ENCODE measurements around the gene APBA2.
"Not testable (repeated sequence)": the region's sequence is repeated elsewhere in the genome, so short reads cannot be mapped to it uniquely, and the experiment has no call there.

The APBA2 gene

GRCh38 chr15:28887339-28888174 is 1.8 kb downstream of the APBA2 start:
- Histone ChIP-seq H2AFZ (ENCODE audit: low read depth, low read length) (no peak overlapping the region), H3K4me3 (ENCODE audit: low read length) (no peak overlapping the region), H3K4me1 (ENCODE audit: low read length) (peaks cover 4% of the 10 kb centered on the region), H3K36me3 (replicated peaks; ENCODE audit: low read depth, low read length) (no peaks in the 10 kb centered on the region), H3K27me3 (ENCODE audit: low read depth, low read length) (no peaks in the 10 kb centered on the region), H3K79me2 (ENCODE audit: low read length) (no peaks in the 10 kb centered on the region), H3K9ac (ENCODE audit: low read length) (no peak overlapping the region), H3K9me3 (ENCODE audit: insufficient read depth, low read length) (no peaks in the 10 kb centered on the region), H4K20me1 (ENCODE audit: insufficient read depth, low read length) (no peaks in the 10 kb centered on the region), H3K4me2 (ENCODE audit: low read length) (no peak overlapping the region), H3K27ac (ENCODE audit: low read length) (no peak overlapping the region)
- no peak for TF ChIP-seq EZH2phosphoT487 (IDR thresholded peaks at IDR 0.05; ENCODE audit: low read depth)
- no peak for TF ChIP-seq CTCF (IDR thresholded peaks at IDR 0.05; ENCODE audit: low read depth, low read length)

GRCh38 chr15:28888302-28888894 is 2.6 kb downstream of the APBA2 start:
- no peak for TF ChIP-seq CTCF (IDR thresholded peaks at IDR 0.05; ENCODE audit: low read depth, low read length)
- no peak for TF ChIP-seq EZH2phosphoT487 (IDR thresholded peaks at IDR 0.05; ENCODE audit: low read depth)
- H4K20me1 ChIP-seq (ENCODE audit: insufficient read depth, low read length), result no peaks in the 10 kb centered on the region
- no peaks in the 10 kb centered on the region for H3K36me3 ChIP-seq (replicated peaks; ENCODE audit: low read depth, low read length)
- H3K4me2 ChIP-seq (ENCODE audit: low read length), result no peak overlapping the region
- H3K9ac ChIP-seq (ENCODE audit: low read length), result no peak overlapping the region
- no peak overlapping the region for H3K27ac ChIP-seq (ENCODE audit: low read length)
- peaks cover under 1% of the 10 kb centered on the region for H3K4me1 ChIP-seq (ENCODE audit: low read length)
- H3K27me3 ChIP-seq (ENCODE audit: low read depth, low read length), result no peaks in the 10 kb centered on the region
- no peak overlapping the region for H2AFZ ChIP-seq (ENCODE audit: low read depth, low read length)
- no peaks in the 10 kb centered on the region for H3K9me3 ChIP-seq (ENCODE audit: insufficient read depth, low read length)
- H3K4me3 ChIP-seq (ENCODE audit: low read length), result no peak overlapping the region
- no peaks in the 10 kb centered on the region for H3K79me2 ChIP-seq (ENCODE audit: low read length)

- H3K79me2 ChIP-seq (ENCODE audit: low read length), result no peaks in the 10 kb centered on the region
- no peak overlapping the region for H2AFZ ChIP-seq (ENCODE audit: low read depth, low read length)
- H3K4me2 ChIP-seq (ENCODE audit: low read length), result no peak overlapping the region
- no peak for TF ChIP-seq CTCF (IDR thresholded peaks at IDR 0.05; ENCODE audit: low read depth, low read length)
- no peak for TF ChIP-seq EZH2phosphoT487 (IDR thresholded peaks at IDR 0.05; ENCODE audit: low read depth)
- H3K36me3 ChIP-seq (replicated peaks; ENCODE audit: low read depth, low read length), result no peaks in the 10 kb centered on the region
- no peaks in the 10 kb centered on the region for H3K27me3 ChIP-seq (ENCODE audit: low read depth, low read length)
- H3K9ac ChIP-seq (ENCODE audit: low read length), result no peak overlapping the region
- H3K9me3 ChIP-seq (ENCODE audit: insufficient read depth, low read length), result no peaks in the 10 kb centered on the region
- H3K27ac ChIP-seq (ENCODE audit: low read length), result no peak overlapping the region
- no peaks in the 10 kb centered on the region for H3K4me1 ChIP-seq (ENCODE audit: low read length)
- H4K20me1 ChIP-seq (ENCODE audit: insufficient read depth, low read length), result no peaks in the 10 kb centered on the region
- H3K4me3 ChIP-seq (ENCODE audit: low read length), result no peak overlapping the region
These were observed 3.1 kb downstream of the APBA2 start for GRCh38 chr15:28888900-28889299.

- Histone ChIP-seq H3K9ac (ENCODE audit: low read length) (no peak overlapping the region), H3K27me3 (ENCODE audit: low read depth, low read length) (no peaks in the 10 kb centered on the region), H3K79me2 (ENCODE audit: low read length) (no peaks in the 10 kb centered on the region), H3K9me3 (ENCODE audit: insufficient read depth, low read length) (no peaks in the 10 kb centered on the region), H3K4me2 (ENCODE audit: low read length) (no peak overlapping the region), H3K4me1 (ENCODE audit: low read length) (no peaks in the 10 kb centered on the region), H3K36me3 (replicated peaks; ENCODE audit: low read depth, low read length) (no peaks in the 10 kb centered on the region), H2AFZ (ENCODE audit: low read depth, low read length) (no peak overlapping the region), H4K20me1 (ENCODE audit: insufficient read depth, low read length) (no peaks in the 10 kb centered on the region), H3K4me3 (ENCODE audit: low read length) (no peak overlapping the region), H3K27ac (ENCODE audit: low read length) (no peak overlapping the region)
- TF ChIP-seq CTCF (IDR thresholded peaks at IDR 0.05; ENCODE audit: low read depth, low read length) (no peak), EZH2phosphoT487 (IDR thresholded peaks at IDR 0.05; ENCODE audit: low read depth) (no peak)
These were observed 3.6 kb downstream of the APBA2 start for GRCh38 chr15:28889346-28889745.

GRCh38 chr15:28889871-28890270 is 4.1 kb downstream of the APBA2 start:
- H3K4me2 ChIP-seq (ENCODE audit: low read length); H3K4me3 ChIP-seq (ENCODE audit: low read length); H3K27me3 ChIP-seq (ENCODE audit: low read depth, low read length); H3K9ac ChIP-seq (ENCODE audit: low read length); H4K20me1 ChIP-seq (ENCODE audit: insufficient read depth, low read length); H3K79me2 ChIP-seq (ENCODE audit: low read length); H3K36me3 ChIP-seq (replicated peaks; ENCODE audit: low read depth, low read length); H2AFZ ChIP-seq (ENCODE audit: low read depth, low read length); H3K9me3 ChIP-seq (ENCODE audit: insufficient read depth, low read length); H3K27ac ChIP-seq (ENCODE audit: low read length); H3K4me1 ChIP-seq (ENCODE audit: low read length): not testable (repeated sequence)

- H4K20me1 ChIP-seq (ENCODE audit: insufficient read depth, low read length); H3K9ac ChIP-seq (ENCODE audit: low read length); H3K4me1 ChIP-seq (ENCODE audit: low read length); H3K27ac ChIP-seq (ENCODE audit: low read length); H3K27me3 ChIP-seq (ENCODE audit: low read depth, low read length); H3K79me2 ChIP-seq (ENCODE audit: low read length); H3K4me3 ChIP-seq (ENCODE audit: low read length); H2AFZ ChIP-seq (ENCODE audit: low read depth, low read length); H3K9me3 ChIP-seq (ENCODE audit: insufficient read depth, low read length); H3K36me3 ChIP-seq (replicated peaks; ENCODE audit: low read depth, low read length); H3K4me2 ChIP-seq (ENCODE audit: low read length): not testable (repeated sequence)
These were observed 4.5 kb downstream of the APBA2 start for GRCh38 chr15:28890291-28890690.
